Stimulated activated CD8-positive, alpha-beta memory T cell treated with anti-CD3 and anti-CD28 coated beads, Interleukin-2, amount 100 ng/mL, for 1 hour (primary cell): ENCODE measurements around the gene UBB.

Source experiments
- DNase-seq, 2 donors: peaks; one replicate each; pipeline ENCODE4 v3.0.0-alpha.2; 2020; ENCODE audit warnings: low read depth in 2 of 2

UBB gene

DNA sequence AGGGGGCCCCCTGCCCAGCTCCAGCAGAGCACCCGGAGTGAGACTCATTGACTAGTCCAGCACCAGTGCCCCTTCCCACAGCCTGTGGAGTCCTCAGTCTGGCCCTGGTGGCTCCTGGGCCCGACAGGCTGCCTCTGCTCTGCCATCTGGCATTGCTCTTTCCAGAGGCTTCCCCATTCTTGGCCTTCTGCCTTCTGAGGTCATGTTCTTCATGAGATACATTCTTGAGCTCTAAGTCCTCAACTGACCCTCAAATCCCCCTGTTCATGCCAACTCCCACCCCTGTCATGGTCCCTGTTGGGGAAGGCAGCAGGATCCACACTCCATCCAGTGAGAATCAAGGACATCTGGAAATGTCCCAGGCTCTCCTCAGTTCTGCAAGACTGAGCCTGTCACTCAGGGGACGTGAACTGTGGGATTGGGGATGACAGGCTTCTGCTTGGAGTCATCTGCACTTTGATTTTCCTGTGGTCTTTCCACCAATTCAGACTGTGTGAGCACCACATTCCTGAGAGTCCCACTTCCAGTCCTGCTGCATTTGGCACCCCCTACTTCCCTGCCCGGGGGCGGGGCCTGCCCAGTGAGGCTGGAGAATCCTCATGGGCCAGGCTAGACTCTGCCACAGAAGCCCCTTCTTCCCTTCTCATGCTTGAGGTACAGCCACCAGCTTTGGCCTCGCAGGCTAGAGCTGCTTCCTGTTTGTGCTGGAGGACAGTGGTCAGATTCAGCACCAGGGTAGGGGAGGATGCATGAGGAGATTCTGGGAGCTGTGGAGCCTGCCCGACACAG is 37.2 kb downstream of the UBB start:
- DNase-seq: no peak

DNA sequence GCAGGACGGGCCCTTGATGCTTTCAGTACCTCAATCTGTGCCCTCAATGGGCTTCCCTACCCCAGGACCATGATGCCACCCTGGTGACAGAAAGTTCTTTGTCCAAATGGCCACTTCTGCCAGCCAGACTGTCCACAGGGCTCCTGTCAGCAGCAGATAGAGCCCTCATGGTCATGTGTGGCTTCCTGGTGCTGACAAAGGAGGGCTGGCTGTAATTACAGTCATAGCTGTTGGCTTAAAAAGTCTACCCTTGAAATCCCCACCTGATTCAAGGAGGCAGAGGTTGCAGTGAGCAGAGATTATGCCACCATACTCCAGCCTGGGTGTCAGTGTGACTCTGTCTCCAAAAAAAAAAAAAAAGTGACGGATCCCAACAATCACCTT is 37.8 kb downstream of the UBB start:
- DNase-seq: no peak

DNA sequence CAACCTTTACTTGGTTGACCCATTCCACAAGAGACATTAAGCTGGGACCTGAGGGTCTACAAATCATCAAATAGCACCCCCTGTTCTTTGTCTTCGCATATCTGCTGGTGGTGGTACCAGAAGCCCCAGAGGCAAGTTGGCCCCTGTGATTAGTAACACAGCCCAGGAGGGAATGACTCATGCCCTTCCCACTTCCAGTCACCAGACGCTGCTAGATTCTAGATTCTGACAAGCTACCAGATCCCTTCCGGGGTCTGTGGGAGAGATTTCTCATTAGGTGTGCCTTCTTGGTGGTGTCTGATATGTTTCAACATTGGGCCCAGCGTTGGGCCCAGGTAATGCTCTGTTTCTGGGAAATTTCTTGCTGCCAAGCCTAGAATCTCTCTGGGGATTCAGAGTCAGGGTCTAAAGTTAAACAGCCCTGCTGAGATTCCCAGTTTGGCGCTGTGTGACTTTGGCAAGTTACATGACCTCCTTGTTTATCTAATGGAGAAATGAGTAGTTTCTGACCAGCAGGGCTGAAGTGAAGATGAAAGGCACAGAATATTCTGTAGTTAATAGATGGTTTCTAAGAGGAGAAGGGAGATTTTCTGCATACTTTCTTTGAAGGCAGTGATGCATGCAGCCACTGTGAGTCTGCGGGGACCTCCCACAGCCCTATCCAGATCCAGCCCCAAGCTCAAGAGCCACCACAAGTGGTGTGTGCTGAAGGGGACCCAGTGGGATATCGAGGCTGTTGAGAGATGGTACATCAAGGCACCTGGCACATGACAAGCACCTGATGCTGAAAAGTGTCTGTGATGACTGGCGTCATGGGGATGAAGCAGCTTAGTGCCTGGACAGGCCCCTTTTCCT is 38.4 kb downstream of the UBB start:
- peak; percentile 34 to 47 for DNase-seq

DNA sequence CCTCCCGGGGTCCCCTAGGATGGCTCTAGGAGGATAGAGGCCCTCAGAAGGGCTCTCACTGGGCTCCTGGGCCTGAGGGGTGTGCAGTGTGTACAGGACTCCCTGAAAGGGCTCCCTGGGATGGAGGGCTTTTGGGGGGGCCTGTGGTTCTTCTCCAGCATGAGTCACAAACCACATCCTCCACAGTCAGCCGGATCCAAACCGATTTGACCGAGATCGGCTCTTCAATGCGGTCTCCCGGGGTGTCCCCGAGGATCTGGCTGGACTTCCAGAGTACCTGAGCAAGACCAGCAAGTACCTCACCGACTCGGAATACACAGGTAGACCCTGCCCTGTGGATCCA is 39.0 kb downstream of the UBB start:
- DNase-seq: no peak

DNA sequence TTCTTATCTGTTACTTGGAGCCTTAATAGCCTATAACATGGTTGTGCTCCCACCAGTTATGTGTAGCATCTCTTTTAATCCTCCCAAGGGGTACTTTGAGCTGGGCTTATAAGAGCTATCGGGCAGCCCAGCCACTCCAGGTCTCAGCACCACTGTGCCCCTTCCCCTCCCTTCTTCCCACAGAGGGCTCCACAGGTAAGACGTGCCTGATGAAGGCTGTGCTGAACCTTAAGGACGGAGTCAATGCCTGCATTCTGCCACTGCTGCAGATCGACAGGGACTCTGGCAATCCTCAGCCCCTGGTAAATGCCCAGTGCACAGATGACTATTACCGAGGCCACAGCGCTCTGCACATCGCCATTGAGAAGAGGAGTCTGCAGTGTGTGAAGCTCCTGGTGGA is 41.5 kb downstream of the UBB start:
- no peak for DNase-seq

DNA sequence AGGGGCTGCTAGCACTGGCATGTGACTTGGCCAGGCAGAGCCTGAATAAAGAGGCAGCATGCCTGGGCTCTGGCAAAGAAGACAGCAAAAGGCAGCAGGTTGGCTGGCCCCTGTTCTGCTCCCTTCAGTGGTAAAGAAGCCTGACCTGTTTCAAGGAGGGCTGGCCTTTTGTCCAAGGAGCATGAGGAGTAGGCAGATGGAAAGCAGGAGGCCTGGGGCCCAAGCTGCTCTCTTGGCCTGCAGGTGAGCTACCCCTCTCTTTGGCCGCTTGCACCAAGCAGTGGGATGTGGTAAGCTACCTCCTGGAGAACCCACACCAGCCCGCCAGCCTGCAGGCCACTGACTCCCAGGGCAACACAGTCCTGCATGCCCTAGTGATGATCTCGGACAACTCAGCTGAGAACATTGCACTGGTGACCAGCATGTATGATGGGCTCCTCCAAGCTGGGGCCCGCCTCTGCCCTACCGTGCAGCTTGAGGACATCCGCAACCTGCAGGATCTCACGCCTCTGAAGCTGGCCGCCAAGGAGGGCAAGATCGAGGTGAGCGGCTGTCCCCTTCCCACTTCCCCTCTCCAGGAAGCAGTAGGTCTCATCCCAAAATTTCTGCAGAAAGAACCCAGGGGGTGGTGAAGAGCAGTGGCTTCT is 42.5 kb downstream of the UBB start:
- DNase-seq: no peak

DNA sequence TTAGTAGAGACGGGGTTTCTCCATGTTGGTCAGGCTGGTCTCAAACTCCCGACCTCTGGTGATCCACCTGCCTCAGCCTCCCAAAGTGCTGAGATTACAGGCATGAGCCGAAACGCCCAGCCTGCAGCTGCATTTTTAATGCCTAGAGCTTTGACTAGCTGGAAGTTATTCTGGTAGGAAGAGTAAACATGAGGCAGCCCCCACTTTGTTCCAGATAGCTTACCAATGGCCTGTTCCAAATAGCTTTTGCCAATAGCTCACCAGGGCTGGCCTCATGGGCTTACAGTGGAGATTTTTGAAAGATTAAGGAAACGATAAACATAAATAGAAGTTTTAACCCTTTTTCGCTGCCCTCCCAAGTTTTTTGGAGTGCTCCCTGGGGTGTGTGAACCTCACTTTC is 44.3 kb downstream of the UBB start:
- DNase-seq: no peak

DNA sequence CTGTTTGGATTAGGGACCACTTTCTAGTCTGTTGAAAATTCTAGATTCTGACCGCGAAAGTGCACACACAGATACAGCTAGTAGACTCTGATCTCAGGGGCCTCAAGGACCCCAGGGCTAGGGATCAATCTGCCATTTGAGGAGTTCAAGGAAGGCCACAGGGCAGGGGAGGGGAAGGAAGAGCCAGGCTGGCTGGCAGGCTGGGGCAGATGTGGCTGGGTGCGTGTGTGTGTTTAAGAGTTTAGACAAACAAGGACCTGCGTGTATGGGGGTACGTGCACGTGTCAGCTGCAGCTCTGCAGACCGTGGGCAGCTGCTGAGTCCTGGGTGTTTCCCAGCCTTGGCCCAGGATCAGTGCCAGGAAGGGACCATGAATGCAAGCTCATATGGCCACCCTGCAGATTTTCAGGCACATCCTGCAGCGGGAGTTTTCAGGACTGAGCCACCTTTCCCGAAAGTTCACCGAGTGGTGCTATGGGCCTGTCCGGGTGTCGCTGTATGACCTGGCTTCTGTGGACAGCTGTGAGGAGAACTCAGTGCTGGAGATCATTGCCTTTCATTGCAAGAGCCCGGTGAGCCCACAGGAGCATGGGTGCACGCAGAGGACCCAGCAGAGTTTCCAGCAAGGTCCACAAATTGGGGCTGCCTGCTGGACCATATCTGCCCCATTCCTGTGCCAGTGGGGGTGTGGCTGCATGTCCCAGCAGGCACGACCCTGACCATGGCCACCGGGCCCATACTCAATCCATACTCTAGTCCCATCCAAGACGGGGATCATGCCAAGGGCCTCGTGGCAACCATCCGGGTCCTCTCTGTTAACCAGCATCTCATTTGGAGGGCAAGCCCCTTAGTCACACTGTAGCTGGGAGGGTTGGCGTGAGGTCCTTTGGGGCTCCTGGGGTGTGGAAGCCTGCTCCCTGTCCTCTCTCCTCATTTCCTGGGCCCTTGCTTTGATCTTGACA is 45.1 kb downstream of the UBB start:
- DNase-seq: no peak

DNA sequence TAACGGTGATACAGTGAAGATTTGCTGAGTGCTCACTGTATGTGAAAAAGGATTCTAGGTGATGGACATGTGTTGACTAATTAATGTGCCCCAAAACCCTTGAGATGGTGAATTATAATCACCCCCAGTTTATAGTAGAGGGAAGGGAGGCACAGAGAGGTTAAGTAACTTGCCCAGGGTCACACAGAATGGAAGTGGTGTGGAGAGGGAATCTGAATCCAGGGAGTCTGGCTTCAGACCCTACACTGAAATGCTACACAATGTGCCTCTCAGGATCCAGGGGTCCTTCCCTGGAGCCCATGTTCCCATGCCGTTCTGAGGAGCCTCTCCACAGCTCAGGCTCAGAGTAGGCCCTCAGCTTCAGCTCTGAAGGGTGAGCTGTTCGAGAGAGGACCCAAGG is 46.1 kb downstream of the UBB start:
- DNase-seq: no peak

DNA sequence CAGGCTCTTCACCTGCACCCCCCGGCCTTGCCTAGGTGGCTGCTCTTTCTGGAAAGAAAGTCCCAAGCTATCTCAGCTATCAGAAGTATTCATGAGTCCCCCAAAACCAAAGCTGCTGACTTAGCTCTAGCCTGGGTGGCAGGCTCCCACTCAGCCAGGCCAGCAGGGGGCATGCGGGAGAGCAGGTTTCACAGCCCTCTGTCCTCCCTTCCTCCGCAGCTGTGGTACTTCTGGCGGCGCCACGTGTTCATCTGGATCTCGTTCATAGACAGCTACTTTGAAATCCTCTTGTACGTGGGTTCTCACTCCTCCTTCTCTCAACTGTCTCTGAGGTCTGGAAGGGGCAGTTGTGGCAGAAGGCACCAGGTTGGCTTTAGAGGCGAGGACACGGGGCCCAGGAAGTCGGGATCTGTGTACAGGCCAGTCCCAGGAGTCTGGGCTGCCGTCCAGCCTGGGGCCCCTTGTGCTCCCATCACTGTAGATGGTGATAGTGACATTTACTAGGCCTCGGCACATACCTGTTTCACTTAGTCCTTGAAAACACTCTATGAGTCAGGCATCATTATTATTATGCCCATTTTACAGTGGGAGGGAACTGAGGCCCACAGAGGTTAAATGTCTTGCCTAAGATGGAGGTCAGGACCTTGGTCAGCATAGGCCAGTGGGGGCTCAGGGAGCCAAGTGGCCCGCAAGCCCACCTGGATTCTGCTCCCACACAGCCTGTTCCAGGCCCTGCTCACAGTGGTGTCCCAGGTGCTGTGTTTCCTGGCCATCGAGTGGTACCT is 47.4 kb downstream of the UBB start:
- no peak for DNase-seq

DNA sequence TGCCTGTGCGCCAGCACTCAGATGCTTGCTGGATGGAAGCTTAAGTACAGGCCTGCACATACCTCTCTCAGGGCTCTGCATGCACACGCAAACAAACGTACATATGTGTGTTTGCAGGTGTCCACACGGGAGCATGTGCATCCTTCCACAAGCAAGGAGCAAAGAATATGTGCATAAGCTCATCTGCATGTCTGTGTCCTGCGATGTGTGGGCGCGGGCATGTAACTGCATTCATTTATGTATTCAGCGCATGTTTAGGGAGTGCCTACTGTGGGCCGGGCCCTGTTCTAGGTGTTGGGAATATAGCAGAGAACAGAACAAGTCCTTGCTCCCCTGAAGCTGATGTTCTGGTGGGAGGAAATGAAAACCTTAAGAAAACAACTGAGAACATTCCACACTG is 48.2 kb downstream of the UBB start:
- no peak for DNase-seq

DNA sequence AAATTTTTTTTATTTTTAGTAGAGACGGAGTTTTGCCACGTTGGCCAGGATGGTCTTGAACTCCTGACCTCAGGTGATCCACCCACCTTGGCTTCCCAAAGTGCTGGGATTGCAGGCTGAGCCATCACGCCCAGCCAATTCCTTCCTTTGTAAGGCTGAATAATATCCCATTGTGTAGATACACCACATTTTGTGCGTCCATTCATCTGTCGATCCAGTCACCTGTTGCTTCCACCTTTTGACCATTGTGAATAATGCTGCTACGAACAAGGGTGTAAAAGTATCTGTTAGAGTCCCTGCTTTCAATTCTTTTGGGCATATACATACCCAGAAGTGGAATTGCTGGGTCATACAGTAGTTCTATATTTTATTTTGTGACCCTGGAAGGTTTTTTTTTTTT is 49.8 kb downstream of the UBB start:
- DNase-seq: no peak

DNA sequence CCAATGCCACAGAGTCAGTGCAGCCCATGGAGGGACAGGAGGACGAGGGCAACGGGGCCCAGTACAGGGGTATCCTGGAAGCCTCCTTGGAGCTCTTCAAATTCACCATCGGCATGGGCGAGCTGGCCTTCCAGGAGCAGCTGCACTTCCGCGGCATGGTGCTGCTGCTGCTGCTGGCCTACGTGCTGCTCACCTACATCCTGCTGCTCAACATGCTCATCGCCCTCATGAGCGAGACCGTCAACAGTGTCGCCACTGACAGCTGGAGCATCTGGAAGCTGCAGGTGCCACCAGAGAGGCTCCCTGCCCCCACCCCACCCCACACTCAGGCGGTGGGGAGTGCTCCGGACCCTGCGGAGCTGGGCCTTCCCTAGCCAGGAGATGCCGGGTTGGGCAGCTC is 51.1 kb downstream of the UBB start:
- no peak for DNase-seq
